Sigmoid colon (tissue), 7 donors: ENCODE results near the gene ZBTB7C. TPM values are rescaled to one million over a fixed set of nuclear protein-coding genes. Genes with fewer than 3 reads are reported as not detected.

ENCODE experiments used
- DNase-seq: peaks from one replicate; pipeline ENCODE4 v3.0.0-alpha.2; 2019
- H3K27ac ChIP-seq, 4 donors: fragments of 200-600 bp; sonication (generic); one replicate each; pipeline ENCODE4 v1.5.1; 2016 to 2019; ENCODE audit warnings: mild to moderate bottlenecking in 1 of 4
- H3K27me3 ChIP-seq, 3 donors: fragments of 200-600 bp; sonication (generic); one replicate each; pipeline ENCODE4 v1.5.1; 2019; ENCODE audit warnings: mild to moderate bottlenecking in 1 of 3
- H3K36me3 ChIP-seq, 4 donors: fragments of 200-600 bp; sonication (generic); one replicate each; pipeline ENCODE4 v1.5.1; 2016 to 2019
- H3K4me1 ChIP-seq, 4 donors: fragments of 200-600 bp; sonication (generic); one replicate each; pipeline ENCODE4 v1.5.1; 2017 to 2019
- H3K4me3 ChIP-seq, 4 donors: fragments of 200-600 bp; sonication (generic); one replicate each; pipeline ENCODE4 v1.5.1; 2017 to 2019; ENCODE audit warnings: mild to moderate bottlenecking in 2 of 4, moderate library complexity in 1 of 4
- H3K9me3 ChIP-seq, 4 donors: fragments of 200-600 bp in 3 of 4; sonication (generic) in 3 of 4; one replicate each; pipeline versions ENCODE4 v1.5.1 to v1.6.1; 2013 to 2019
- EP300 ChIP-seq, 4 donors: sonication (generic); formaldehyde crosslinking; IDR thresholded peaks; one replicate each; pipeline ENCODE4 v1.6.1; 2017; ENCODE audit warnings: antibody characterized with exemption in 4 of 4
- POLR2A ChIP-seq, 2 donors: fragments of 450-650 bp; IDR thresholded peaks; one replicate each; pipeline ENCODE4 v1.6.1; 2016; ENCODE audit warnings: antibody characterized with exemption in 2 of 2, mild to moderate bottlenecking in 2 of 2, moderate library complexity in 2 of 2
- POLR2AphosphoS5 ChIP-seq, 4 donors: sonication (generic); formaldehyde crosslinking; IDR thresholded peaks; one replicate each; pipeline ENCODE4 v1.6.1; 2017; ENCODE audit warnings: antibody characterized with exemption in 4 of 4
- WGBS, 2 donors: extraction: QIAGEN DNeasy Blood & Tissue Kit; methylation state at CpG; one replicate each; pipeline ENCODE4 v1.1.7; 2013; 5-methylcytosine and 5-hydroxymethylcytosine counted together
- intact Hi-C: fragments of 100-400 bp; cut with DNase I; formaldehyde crosslinking; loops from one replicate; pipeline ENCODE4 v1.15.1; 2023
- polyA plus RNA-seq, 3 donors: library from polyadenylated mRNA; stranded (reverse); fragments of 200-250 nt; gene quantifications; one replicate each; pipeline ENCODE4 v1.2.3, GENCODE V29; 2013
- total RNA-seq, 4 donors: library from RNA; depleted of rRNA; stranded (reverse); fragments of >200 nt; gene quantifications; one replicate each; pipeline ENCODE4 v1.1.0, GENCODE V29; 2016
- TF ChIP-seq, protein P1 (sequence below), 4 experiments: fragments of 450-650 bp in 3 of 4; fragments of 200-600 bp in 1 of 4; IDR thresholded peaks; one replicate each; pipeline ENCODE4 v1.5.1; 2016 to 2019; ENCODE audit warnings: antibody characterized with exemption in 4 of 4, mild to moderate bottlenecking in 3 of 4, moderate library complexity in 2 of 4
- donor health status: healthy with polysubstance abuse.
- donor health status: Bipolar disorder and iron deficiency.
- donor health status: healthy.

ZBTB7C gene
- total and polyA plus RNA-seq, 7 donors = 0.41 to 18.6 (median 1.7) TPM

DNA sequence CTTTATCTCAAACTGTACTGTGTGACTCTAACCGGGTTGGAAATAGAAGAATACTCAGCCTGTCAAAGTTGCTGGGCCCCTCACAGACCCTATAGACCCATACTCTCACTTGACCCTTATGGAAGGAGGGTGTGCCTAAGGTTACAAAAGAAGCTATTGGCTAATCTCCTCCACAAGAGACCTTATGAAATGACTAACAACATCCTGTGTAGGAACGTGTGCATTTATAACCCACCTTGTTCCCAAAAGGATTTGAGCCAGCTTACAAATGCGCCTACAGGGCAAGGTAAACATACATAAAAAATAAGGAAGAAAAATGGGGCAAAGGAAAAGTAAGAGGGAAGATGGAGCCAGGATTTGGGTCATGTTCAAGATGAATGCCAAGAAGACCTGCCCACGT is 253.3 kb downstream of the ZBTB7C start:
- intact Hi-C loops = no loop called here
- no peak for DNase-seq
- Histone ChIP-seq H3K27ac (no peak overlapping the region), H3K4me3 (no peak overlapping the region), H3K4me1 (peaks cover 0 to 12% (median 7%) of the 10 kb centered on the region in 4 donors), H3K27me3 (no peaks in the 10 kb centered on the region), H3K9me3 (no peaks in the 10 kb centered on the region), H3K36me3 (no peaks in the 10 kb centered on the region)
- TF ChIP-seq POLR2A (IDR thresholded peaks at IDR 0.05) (no peak), EP300 (IDR thresholded peaks at IDR 0.05) (no peak), POLR2AphosphoS5 (IDR thresholded peaks at IDR 0.05) (no peak)
- TF ChIP-seq, protein P1, sequence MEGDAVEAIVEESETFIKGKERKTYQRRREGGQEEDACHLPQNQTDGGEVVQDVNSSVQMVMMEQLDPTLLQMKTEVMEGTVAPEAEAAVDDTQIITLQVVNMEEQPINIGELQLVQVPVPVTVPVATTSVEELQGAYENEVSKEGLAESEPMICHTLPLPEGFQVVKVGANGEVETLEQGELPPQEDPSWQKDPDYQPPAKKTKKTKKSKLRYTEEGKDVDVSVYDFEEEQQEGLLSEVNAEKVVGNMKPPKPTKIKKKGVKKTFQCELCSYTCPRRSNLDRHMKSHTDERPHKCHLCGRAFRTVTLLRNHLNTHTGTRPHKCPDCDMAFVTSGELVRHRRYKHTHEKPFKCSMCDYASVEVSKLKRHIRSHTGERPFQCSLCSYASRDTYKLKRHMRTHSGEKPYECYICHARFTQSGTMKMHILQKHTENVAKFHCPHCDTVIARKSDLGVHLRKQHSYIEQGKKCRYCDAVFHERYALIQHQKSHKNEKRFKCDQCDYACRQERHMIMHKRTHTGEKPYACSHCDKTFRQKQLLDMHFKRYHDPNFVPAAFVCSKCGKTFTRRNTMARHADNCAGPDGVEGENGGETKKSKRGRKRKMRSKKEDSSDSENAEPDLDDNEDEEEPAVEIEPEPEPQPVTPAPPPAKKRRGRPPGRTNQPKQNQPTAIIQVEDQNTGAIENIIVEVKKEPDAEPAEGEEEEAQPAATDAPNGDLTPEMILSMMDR (IDR thresholded peaks at IDR 0.05) = no peak
- WGBS, 2 donors = 42 to 75% methylated on average over 4 of the region's 4 CpGs

DNA sequence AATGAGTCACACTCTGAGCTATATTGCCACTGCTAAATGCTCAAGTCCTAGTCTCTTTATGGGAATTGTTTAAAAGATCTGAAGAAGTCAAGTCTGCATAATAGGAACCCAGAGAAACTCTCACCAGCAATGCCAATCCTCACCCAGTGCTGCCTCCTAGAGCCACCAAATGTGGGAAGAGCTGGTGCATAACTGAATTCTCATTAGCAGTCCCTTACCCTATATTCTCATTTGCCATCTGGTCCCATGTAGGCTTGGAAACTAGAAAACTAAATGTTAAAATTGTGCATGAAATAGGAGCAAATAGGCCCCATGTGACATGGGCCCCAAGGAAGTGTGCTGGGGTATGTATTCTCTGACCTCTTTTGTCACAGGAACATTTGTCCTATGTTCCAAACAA is 254.4 kb downstream of the ZBTB7C start:
- peak overlapping the region in 1 of 4 donors; percentile 77 for H3K27ac ChIP-seq
- TF ChIP-seq, protein P1 (IDR thresholded peaks at IDR 0.05) = no peak
- no peak for TF ChIP-seq POLR2AphosphoS5 (IDR thresholded peaks at IDR 0.05)
- no peak for TF ChIP-seq EP300 (IDR thresholded peaks at IDR 0.05)
- no peak for TF ChIP-seq POLR2A (IDR thresholded peaks at IDR 0.05)
- no peak for DNase-seq

DNA sequence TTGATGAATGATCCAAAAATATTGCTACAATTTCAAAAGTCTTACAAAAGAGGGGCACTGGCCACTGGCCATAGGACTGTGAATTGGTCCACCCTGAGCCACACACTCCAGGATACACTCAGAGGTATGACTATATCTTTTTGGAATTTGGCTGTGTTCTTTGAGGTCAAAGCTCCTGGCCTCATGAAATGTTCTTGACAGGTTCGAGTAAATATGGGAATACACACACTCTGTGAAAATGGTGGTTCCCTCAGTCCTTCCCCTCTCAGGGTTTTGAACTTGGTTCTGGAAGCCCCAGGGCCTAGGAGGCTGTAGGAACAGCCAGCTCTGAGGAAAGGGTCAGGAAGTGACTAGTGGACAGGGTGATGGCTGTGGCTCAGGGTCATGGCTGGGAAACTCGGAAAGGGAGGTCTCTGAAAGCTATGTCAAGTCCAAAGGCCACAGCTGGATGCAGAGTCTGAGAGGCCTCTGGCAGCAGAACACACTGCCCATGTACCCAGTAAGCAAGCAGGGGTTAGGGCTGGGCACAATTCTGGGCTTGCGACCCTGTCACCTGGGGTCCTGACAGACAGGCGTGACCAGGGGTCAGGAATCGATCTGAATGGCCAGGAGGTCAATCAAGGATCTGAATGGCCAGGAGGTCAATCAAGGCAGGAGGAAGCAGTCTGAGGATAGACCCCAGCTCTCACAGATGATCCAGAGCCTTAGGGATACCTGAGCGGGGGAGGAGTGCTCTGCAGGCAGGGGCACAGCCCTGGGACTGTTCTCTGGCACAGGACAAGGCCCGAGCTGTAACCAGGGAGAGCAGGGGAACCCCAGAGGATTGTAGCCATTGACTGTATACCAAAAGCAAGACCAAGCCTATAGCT is 255.3 kb downstream of the ZBTB7C start:
- Histone ChIP-seq H3K27me3 (no peaks in the 10 kb centered on the region), H3K4me1 (peaks cover 0 to 9% (median 3%) of the 10 kb centered on the region in 4 donors), H3K4me3 (no peak overlapping the region), H3K9me3 (no peaks in the 10 kb centered on the region), H3K27ac (peak overlapping the region in 1 of 4 donors; percentile 77), H3K36me3 (no peaks in the 10 kb centered on the region)
- intact Hi-C loops = no loop called here
- TF ChIP-seq POLR2AphosphoS5 (IDR thresholded peaks at IDR 0.05) = peak in 2 of 4 donors; percentile 11 to 18
- no peak for TF ChIP-seq EP300 (IDR thresholded peaks at IDR 0.05)
- no peak for TF ChIP-seq POLR2A (IDR thresholded peaks at IDR 0.05)
- TF ChIP-seq, protein P1 (IDR thresholded peaks at IDR 0.05) = no peak
- WGBS, 2 donors = 83 to 86% methylated on average over 7 of the region's 7 CpGs
- no peak for DNase-seq

More for the DNA sequence above, 254.4 kb downstream of the ZBTB7C start:
- no peaks in the 10 kb centered on the region for H3K36me3 ChIP-seq
- no peaks in the 10 kb centered on the region for H3K9me3 ChIP-seq
- intact Hi-C loops = no loop called here
- peaks cover 0 to 9% (median 3%) of the 10 kb centered on the region in 4 donors for H3K4me1 ChIP-seq
- no peaks in the 10 kb centered on the region for H3K27me3 ChIP-seq
- no peak overlapping the region for H3K4me3 ChIP-seq

DNA sequence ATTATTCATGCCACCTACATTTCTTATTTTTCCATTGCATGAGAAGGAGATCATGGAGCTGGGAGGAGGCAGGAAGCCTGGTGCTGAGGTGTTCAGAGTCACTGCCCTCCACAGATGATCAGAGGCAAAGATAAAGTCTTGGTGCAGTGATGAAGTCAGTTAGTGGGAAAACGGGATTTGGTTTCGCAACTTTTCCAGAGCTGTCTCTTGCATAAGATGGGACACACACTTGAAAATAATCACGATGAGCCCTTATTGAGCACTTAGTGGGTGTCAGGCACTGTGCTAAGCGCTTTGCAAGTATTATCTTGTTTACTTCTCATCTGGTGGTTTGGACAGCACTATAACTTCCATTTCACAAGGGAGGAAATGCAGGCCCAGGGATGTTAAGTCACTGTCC is 256.6 kb downstream of the ZBTB7C start:
- TF ChIP-seq, protein P1 (IDR thresholded peaks at IDR 0.05) = no peak
- TF ChIP-seq EP300 (IDR thresholded peaks at IDR 0.05) (no peak), POLR2A (IDR thresholded peaks at IDR 0.05) (no peak), POLR2AphosphoS5 (IDR thresholded peaks at IDR 0.05) (no peak)
- intact Hi-C loops = no loop called here
- Histone ChIP-seq H3K36me3 (no peaks in the 10 kb centered on the region), H3K27me3 (no peaks in the 10 kb centered on the region), H3K4me3 (no peak overlapping the region), H3K4me1 (peaks cover 0 to 9% (median 3%) of the 10 kb centered on the region in 4 donors), H3K9me3 (no peaks in the 10 kb centered on the region), H3K27ac (peak overlapping the region in 1 of 4 donors; percentile 77)
- WGBS, 2 donors = 68 to 79% methylated on average over 4 of the region's 4 CpGs
- DNase-seq = no peak
